Gastrocnemius medialis (tissue), 4 donors: Measurements from ENCODE around the gene ACSM4. TPM values are rescaled to one million over a fixed set of nuclear protein-coding genes. Genes with fewer than 3 reads are reported as not detected.
"Not testable (repeated sequence)": the region's sequence is repeated elsewhere in the genome, so short reads cannot be mapped to it uniquely, and the experiment has no call there.

Experiments
- ATAC-seq, 2 donors: fragments of 150-250 bp; one replicate each; pipeline ENCODE4 v1.9.1; 2016
- DNase-seq, 2 donors: peaks; one replicate each; pipeline ENCODE4 v3.0.0-alpha.2; 2019
- H3K27ac ChIP-seq, 4 donors: fragments of 200-600 bp; sonication (generic); 1 replicate in 1 of 4; 2 replicates in 3 of 4; pipeline ENCODE4 v1.5.1; 2016 to 2018; ENCODE audit warnings: mild to moderate bottlenecking in 2 of 4, moderate library complexity in 1 of 4
- H3K27me3 ChIP-seq, 3 donors: fragments of 200-600 bp; sonication (generic) in 2 of 3; 1 replicate in 1 of 3; 2 replicates in 2 of 3; pipeline versions ENCODE4 v1.5.1 to v1.6.0; 2016 to 2019; ENCODE audit warnings: mild to moderate bottlenecking in 1 of 3, moderate library complexity in 1 of 3
- H3K36me3 ChIP-seq, 2 donors: fragments of 200-600 bp; sonication (generic) in 1 of 2; one replicate each; pipeline ENCODE4 v1.5.1; 2017 to 2018
- H3K4me1 ChIP-seq, 2 donors: fragments of 200-600 bp; sonication (generic) in 1 of 2; one replicate each; pipeline ENCODE4 v1.5.1; 2016 to 2017; ENCODE audit warnings: mild to moderate bottlenecking in 2 of 2
- H3K4me3 ChIP-seq, 4 donors: fragments of 200-600 bp; sonication (generic) in 3 of 4; 1 replicate in 1 of 4; 2 replicates in 3 of 4; pipeline ENCODE4 v1.5.1; 2016 to 2019; ENCODE audit warnings: mild to moderate bottlenecking in 2 of 4
- H3K9me3 ChIP-seq, 3 donors: fragments of 200-600 bp; sonication (generic) in 2 of 3; 1 replicate in 1 of 3; 2 replicates in 2 of 3; pipeline ENCODE4 v1.5.1; 2016 to 2019
- POLR2A ChIP-seq, 2 donors: fragments of 450-650 bp; IDR thresholded peaks; one replicate each; pipeline ENCODE4 v1.6.1; 2017; ENCODE audit warnings: antibody characterized with exemption in 2 of 2, mild to moderate bottlenecking in 2 of 2, moderate library complexity in 2 of 2
- in situ Hi-C, 4 donors: fragments of 200-750 bp; cut with MboI; loops; one replicate each; pipeline versions ENCODE4 v1.15.0 to v1.8.0; 2017; ENCODE audit warnings: low sequenced_read_pairs in 4 of 4
- intact Hi-C: fragments of 100-400 bp; cut with DNase I; formaldehyde crosslinking; loops from one replicate; pipeline ENCODE4 v1.15.1; 2023; ENCODE audit warnings: low total_unique reads
- total RNA-seq, 4 donors: library from RNA; depleted of rRNA; stranded (reverse); fragments of >200 nt; gene quantifications; one replicate each; pipeline versions ENCODE4 v1.1.0 to v1.2.3, GENCODE V29; 2016
- TF ChIP-seq, protein P1 (sequence below), 5 experiments: fragments of 450-650 bp in 3 of 5; fragments of 200-600 bp in 2 of 5; sonication (generic) in 2 of 5; IDR thresholded peaks in 4 of 5; conservative IDR thresholded peaks in 1 of 5; 1 replicate in 4 of 5; 2 replicates in 1 of 5; pipeline ENCODE4 v1.5.1; 2016 to 2019; ENCODE audit warnings: antibody characterized with exemption in 5 of 5, mild to moderate bottlenecking in 3 of 5, moderate library complexity in 3 of 5

Gene ACSM4
- total RNA-seq, 4 donors from 2014 or later: not detected

GRCh38 chr12:7322599-7322998, 18.7 kb downstream of the ACSM4 start:
- Histone ChIP-seq H3K36me3 (no peaks in the 10 kb centered on the region), H3K27me3 (no peaks in the 10 kb centered on the region), H3K4me3 (no peak overlapping the region), H3K9me3 (no peaks in the 10 kb centered on the region), H3K27ac (no peak overlapping the region), H3K4me1 (no peaks in the 10 kb centered on the region)
- intact Hi-C loops: no loop called here
- ATAC-seq: no peak
- in situ Hi-C loops: no loop called here
- DNase-seq: no peak
- TF ChIP-seq, protein P1, sequence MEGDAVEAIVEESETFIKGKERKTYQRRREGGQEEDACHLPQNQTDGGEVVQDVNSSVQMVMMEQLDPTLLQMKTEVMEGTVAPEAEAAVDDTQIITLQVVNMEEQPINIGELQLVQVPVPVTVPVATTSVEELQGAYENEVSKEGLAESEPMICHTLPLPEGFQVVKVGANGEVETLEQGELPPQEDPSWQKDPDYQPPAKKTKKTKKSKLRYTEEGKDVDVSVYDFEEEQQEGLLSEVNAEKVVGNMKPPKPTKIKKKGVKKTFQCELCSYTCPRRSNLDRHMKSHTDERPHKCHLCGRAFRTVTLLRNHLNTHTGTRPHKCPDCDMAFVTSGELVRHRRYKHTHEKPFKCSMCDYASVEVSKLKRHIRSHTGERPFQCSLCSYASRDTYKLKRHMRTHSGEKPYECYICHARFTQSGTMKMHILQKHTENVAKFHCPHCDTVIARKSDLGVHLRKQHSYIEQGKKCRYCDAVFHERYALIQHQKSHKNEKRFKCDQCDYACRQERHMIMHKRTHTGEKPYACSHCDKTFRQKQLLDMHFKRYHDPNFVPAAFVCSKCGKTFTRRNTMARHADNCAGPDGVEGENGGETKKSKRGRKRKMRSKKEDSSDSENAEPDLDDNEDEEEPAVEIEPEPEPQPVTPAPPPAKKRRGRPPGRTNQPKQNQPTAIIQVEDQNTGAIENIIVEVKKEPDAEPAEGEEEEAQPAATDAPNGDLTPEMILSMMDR (IDR thresholded peaks at IDR 0.05 in 4 of 5, conservative IDR thresholded peaks at IDR 0.05 in 1 of 5): no peak
- no peak for TF ChIP-seq POLR2A (IDR thresholded peaks at IDR 0.05)

- Histone ChIP-seq H3K27ac (no peak overlapping the region), H3K27me3 (no peaks in the 10 kb centered on the region), H3K36me3 (no peaks in the 10 kb centered on the region), H3K9me3 (no peaks in the 10 kb centered on the region), H3K4me1 (no peaks in the 10 kb centered on the region), H3K4me3 (no peak overlapping the region)
- in situ Hi-C loops (no loop called here), intact Hi-C loops (no loop called here)
- DNase-seq: no peak
- no peak for ATAC-seq
- TF ChIP-seq POLR2A (IDR thresholded peaks at IDR 0.05): no peak
- TF ChIP-seq, protein P1 (IDR thresholded peaks at IDR 0.05 in 4 of 5, conservative IDR thresholded peaks at IDR 0.05 in 1 of 5): no peak
These were observed 20.3 kb downstream of the ACSM4 start for GRCh38 chr12:7324176-7324575.

DNA sequence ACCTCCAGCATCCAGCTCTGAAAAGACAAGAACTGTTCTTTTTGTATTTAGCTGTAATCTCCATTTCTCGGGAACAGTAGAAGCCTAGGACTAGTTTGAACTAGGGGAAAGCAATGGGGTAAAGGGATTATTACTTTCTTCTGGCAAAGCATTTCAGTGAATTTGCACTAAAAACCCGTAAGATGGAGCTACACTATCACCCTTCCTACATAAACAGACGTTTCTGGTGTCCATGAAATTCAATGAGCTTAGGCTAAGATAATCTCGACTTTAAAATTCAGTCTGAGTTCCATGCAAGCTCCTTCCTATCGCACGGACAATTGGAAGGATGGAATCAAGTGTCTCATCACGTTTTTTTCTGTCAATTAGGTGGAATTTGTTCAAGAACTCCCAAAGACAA, 24.0 kb downstream of the ACSM4 start:
- Histone ChIP-seq H3K4me3 (no peak overlapping the region), H3K4me1 (no peaks in the 10 kb centered on the region), H3K27me3 (no peaks in the 10 kb centered on the region), H3K27ac (no peak overlapping the region), H3K9me3 (no peaks in the 10 kb centered on the region), H3K36me3 (no peaks in the 10 kb centered on the region)
- ATAC-seq (no peak), DNase-seq (no peak)
- no peak for TF ChIP-seq POLR2A (IDR thresholded peaks at IDR 0.05)
- TF ChIP-seq, protein P1 (IDR thresholded peaks at IDR 0.05 in 4 of 5, conservative IDR thresholded peaks at IDR 0.05 in 1 of 5): no peak
- intact Hi-C loops: no loop called here
- in situ Hi-C loops: no loop called here

DNA sequence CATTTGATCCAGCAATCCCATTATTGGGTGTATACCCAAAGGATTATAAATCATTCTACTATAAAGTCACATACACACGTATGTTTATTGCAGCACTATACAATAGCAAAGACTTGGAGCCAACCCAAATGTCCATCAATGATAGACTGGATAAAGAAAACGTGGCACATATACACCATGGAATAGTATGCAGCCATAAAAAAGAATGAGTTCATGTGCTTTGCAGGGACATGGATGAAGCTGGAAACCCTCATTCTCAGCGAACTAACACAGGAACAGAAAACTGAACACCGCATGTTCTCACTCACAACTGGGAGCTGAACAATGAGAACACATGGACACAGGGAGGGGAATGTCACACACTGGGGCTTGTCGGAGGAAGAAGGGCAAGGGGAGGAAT, 33.9 kb downstream of the ACSM4 start:
- in situ Hi-C loops, DNase-seq, H3K4me1 ChIP-seq, H3K27me3 ChIP-seq, H3K27ac ChIP-seq, H3K36me3 ChIP-seq, H3K9me3 ChIP-seq, intact Hi-C loops, ATAC-seq, H3K4me3 ChIP-seq: not testable (repeated sequence)

DNA sequence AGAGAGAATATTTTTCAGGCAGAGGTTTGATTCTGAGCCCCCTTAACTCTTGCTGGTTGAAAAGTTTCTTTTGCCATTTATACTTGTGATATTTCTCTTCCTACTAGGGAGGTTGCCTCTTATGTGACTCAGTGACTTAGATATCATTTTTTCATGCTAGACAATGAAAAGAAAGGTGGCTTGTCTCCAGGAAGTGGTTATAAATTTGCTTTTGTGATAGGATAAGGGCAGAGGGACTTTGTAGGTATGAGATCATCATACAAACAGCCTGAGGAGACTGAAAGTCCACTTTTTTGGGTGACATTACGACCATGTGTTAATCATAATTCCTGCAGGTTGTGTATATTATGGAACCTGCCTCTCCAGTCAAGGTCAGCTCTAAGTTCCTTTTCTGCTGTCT, 35.8 kb downstream of the ACSM4 start:
- Histone ChIP-seq H3K4me3 (no peak overlapping the region), H3K27me3 (no peaks in the 10 kb centered on the region), H3K4me1 (no peaks in the 10 kb centered on the region), H3K36me3 (no peaks in the 10 kb centered on the region), H3K9me3 (no peaks in the 10 kb centered on the region), H3K27ac (no peak overlapping the region)
- TF ChIP-seq, protein P1 (IDR thresholded peaks at IDR 0.05 in 4 of 5, conservative IDR thresholded peaks at IDR 0.05 in 1 of 5): no peak
- no peak for TF ChIP-seq POLR2A (IDR thresholded peaks at IDR 0.05)
- DNase-seq: no peak
- in situ Hi-C loops: no loop called here
- ATAC-seq: no peak
- intact Hi-C loops: no loop called here
